ENCODE data around the gene MTPN. TPM values are rescaled to one million over a fixed set of nuclear protein-coding genes. Genes with fewer than 3 reads are reported as not detected.

The MTPN gene
- total and polyA plus RNA-seq, 10 of the 15 experiments (the other 5 are each of a cell fraction or from before 2014, with no cell fraction given) = 38.7 to 146 (median 85.4) TPM

DNA sequence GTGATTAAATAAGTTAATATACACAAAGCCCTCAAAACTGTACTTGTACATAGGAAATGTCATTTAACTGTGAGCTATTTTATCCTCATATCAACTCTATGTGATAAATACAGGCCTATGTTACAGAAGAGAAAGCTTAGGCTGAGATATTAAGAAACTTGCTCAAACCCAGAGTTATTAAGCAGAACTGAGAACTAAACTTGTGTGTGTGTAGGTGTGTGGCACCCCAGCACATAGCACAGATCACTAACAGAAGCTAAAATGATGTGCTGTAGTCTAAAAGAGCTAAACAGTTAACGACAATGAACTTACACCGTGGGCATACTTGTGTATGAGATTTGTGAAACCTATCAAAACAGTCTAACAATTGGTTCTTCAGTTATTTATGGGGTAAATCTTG lies 34.5 kb downstream of the MTPN start (continued):
- TF ChIP-seq HSF1 (IDR thresholded peaks at IDR 0.05; ENCODE audit: low read depth, low read length) = no peak
- TF ChIP-seq FOXM1 (IDR thresholded peaks at IDR 0.05; ENCODE audit: low read depth, low read length) = peak; percentile 34; the same call in 1 of the 2 replicates
- no peak for TF ChIP-seq CHD1 (IDR thresholded peaks at IDR 0.05; ENCODE audit: low read depth, low read length)
- peak; percentile 93 for TF ChIP-seq IRF4 (IDR thresholded peaks at IDR 0.05; ENCODE audit: low read depth, low read length)
- no peak for TF ChIP-seq POU2F2 (IDR thresholded peaks at IDR 0.05; ENCODE audit: borderline replicate concordance, low read depth, low read length)
- peak; percentile 68; the same call in 1 of the 2 replicates for TF ChIP-seq DPF2 (IDR thresholded peaks at IDR 0.05)
- no peak for TF ChIP-seq NR2F1 (conservative IDR thresholded peaks at IDR 0.05)
- TF ChIP-seq GATAD2B (conservative IDR thresholded peaks at IDR 0.05; ENCODE audit: low read depth) = no peak
- TF ChIP-seq POLR2AphosphoS5 (IDR thresholded peaks at IDR 0.05; ENCODE audit: low read length) = no peak
- TF ChIP-seq EP300 (IDR thresholded peaks at IDR 0.05; ENCODE audit: borderline replicate concordance in 1 of 2, control insufficient read depth in 1 of 2, low read depth in 2 of 2, low read length in 2 of 2) = peak in 1 of 2 experiments; percentile 80; a peak in 2 of 4 replicates
- TF ChIP-seq BMI1 (IDR thresholded peaks at IDR 0.05; ENCODE audit: borderline replicate concordance) = no peak
- no peak for TF ChIP-seq NBN (IDR thresholded peaks at IDR 0.05)
- TF ChIP-seq, protein P1, sequence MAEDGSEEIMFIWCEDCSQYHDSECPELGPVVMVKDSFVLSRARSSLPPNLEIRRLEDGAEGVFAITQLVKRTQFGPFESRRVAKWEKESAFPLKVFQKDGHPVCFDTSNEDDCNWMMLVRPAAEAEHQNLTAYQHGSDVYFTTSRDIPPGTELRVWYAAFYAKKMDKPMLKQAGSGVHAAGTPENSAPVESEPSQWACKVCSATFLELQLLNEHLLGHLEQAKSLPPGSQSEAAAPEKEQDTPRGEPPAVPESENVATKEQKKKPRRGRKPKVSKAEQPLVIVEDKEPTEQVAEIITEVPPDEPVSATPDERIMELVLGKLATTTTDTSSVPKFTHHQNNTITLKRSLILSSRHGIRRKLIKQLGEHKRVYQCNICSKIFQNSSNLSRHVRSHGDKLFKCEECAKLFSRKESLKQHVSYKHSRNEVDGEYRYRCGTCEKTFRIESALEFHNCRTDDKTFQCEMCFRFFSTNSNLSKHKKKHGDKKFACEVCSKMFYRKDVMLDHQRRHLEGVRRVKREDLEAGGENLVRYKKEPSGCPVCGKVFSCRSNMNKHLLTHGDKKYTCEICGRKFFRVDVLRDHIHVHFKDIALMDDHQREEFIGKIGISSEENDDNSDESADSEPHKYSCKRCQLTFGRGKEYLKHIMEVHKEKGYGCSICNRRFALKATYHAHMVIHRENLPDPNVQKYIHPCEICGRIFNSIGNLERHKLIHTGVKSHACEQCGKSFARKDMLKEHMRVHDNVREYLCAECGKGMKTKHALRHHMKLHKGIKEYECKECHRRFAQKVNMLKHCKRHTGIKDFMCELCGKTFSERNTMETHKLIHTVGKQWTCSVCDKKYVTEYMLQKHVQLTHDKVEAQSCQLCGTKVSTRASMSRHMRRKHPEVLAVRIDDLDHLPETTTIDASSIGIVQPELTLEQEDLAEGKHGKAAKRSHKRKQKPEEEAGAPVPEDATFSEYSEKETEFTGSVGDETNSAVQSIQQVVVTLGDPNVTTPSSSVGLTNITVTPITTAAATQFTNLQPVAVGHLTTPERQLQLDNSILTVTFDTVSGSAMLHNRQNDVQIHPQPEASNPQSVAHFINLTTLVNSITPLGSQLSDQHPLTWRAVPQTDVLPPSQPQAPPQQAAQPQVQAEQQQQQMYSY (CRISPR knock-in tag; IDR thresholded peaks at IDR 0.05) = no peak
- TF ChIP-seq, protein P2, sequence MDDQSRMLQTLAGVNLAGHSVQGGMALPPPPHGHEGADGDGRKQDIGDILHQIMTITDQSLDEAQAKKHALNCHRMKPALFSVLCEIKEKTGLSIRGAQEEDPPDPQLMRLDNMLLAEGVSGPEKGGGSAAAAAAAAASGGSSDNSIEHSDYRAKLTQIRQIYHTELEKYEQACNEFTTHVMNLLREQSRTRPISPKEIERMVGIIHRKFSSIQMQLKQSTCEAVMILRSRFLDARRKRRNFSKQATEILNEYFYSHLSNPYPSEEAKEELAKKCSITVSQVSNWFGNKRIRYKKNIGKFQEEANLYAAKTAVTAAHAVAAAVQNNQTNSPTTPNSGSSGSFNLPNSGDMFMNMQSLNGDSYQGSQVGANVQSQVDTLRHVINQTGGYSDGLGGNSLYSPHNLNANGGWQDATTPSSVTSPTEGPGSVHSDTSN (IDR thresholded peaks at IDR 0.05; ENCODE audit: insufficient replicate concordance, low read depth, low read length) = no peak
- TF ChIP-seq RB1 (IDR thresholded peaks at IDR 0.05; ENCODE audit: borderline replicate concordance) = no peak
- no peak for TF ChIP-seq SMAD5 (IDR thresholded peaks at IDR 0.05; ENCODE audit: low read depth)
- TF ChIP-seq LARP7 (IDR thresholded peaks at IDR 0.05) = no peak
- no peak for TF ChIP-seq CEBPZ (IDR thresholded peaks at IDR 0.05; ENCODE audit: low read depth, low read length)
- TF ChIP-seq CBFB (IDR thresholded peaks at IDR 0.05; ENCODE audit: low read depth) = no peak
- TF ChIP-seq IKZF2 (IDR thresholded peaks at IDR 0.05) = no peak

Measured in GM12878 (cell line).